K562 (cell line): ENCODE measurements around the gene TAF8. TPM values are rescaled to one million over a fixed set of nuclear protein-coding genes. Genes with fewer than 3 reads are reported as not detected.

Experiments
- ARID1B ChIP-seq: fragments of 450-650 bp; IDR thresholded peaks from 2 replicates; pipeline ENCODE4 v1.6.1; 2016; ENCODE audit warnings: antibody characterized with exemption, mild to moderate bottlenecking, inconsistent platforms
- BDP1 ChIP-seq: IDR thresholded peaks from 3 replicates; pipeline ENCODE4 v1.6.1; 2011; ENCODE audit not compliant: insufficient read length, insufficient read depth
- CBX3 ChIP-seq, 2 experiments: IDR thresholded peaks; 1 replicate in 1 of 2; 2 replicates in 1 of 2; pipeline ENCODE4 v1.6.1; 2012; ENCODE audit warnings: inconsistent platforms in 2 of 2, low read length in 2 of 2, borderline replicate concordance in 1 of 2, control low read depth in 1 of 2
- CBX5 ChIP-seq: IDR thresholded peaks from 2 replicates; pipeline ENCODE4 v1.6.1; 2014; ENCODE audit warnings: low read depth, borderline replicate concordance
- CTBP1 ChIP-seq: fragments of 450-650 bp; IDR thresholded peaks from 2 replicates; pipeline ENCODE4 v1.6.1; 2016; ENCODE audit warnings: borderline replicate concordance
- HNRNPLL ChIP-seq: fragments of 200-400 bp; formaldehyde crosslinking; IDR thresholded peaks from 2 replicates; pipeline ENCODE4 v1.6.1; 2017; ENCODE audit warnings: low read length, low read depth, mild to moderate bottlenecking; ENCODE audit not compliant: poor library complexity, severe bottlenecking
- KHSRP ChIP-seq: fragments of 450-650 bp; IDR thresholded peaks from 2 replicates; pipeline ENCODE4 v1.6.1; 2017
- NCOA6 ChIP-seq: fragments of 450-650 bp; IDR thresholded peaks from 2 replicates; pipeline ENCODE4 v1.6.1; 2017; ENCODE audit warnings: mild to moderate bottlenecking
- SIRT6 ChIP-seq: IDR thresholded peaks from one replicate; pipeline ENCODE4 v1.6.1; 2012; ENCODE audit warnings: low read depth, mild to moderate bottlenecking, control low read depth, inconsistent platforms, low read length, moderate library complexity
- SNIP1 ChIP-seq: fragments of 450-650 bp; IDR thresholded peaks from 2 replicates; pipeline ENCODE4 v1.7.1; 2017; ENCODE audit warnings: low read depth, mild to moderate bottlenecking
- TBP ChIP-seq: optimal IDR thresholded peaks from 2 replicates; pipeline ENCODE3; 2011; ENCODE audit warnings: low read depth, low read length, improper control_type of control experiment
- TEAD1 ChIP-seq, 2 experiments: fragments of 450-650 bp in 1 of 2; sonication (generic) in 1 of 2; formaldehyde crosslinking; IDR thresholded peaks; 2 replicates each; pipeline versions ENCODE4 v1.4.0 to v1.8.0; 2020 to 2022; ENCODE audit warnings: mild to moderate bottlenecking in 2 of 2, missing genetic modification reagents in 1 of 2
- TEAD2 ChIP-seq: fragments of 450-650 bp; IDR thresholded peaks from 2 replicates; pipeline ENCODE4 v1.6.1; 2016; ENCODE audit warnings: missing genetic modification characterization, control low read depth, missing compliant biosample characterization
- ZNF165 ChIP-seq: fragments of 250-450 bp; sonication (Bioruptor Pico); IDR thresholded peaks from 2 replicates; pipeline ENCODE4 v1.4.0; 2020; ENCODE audit warnings: borderline replicate concordance
- ZNF778 ChIP-seq: fragments of 450-650 bp; formaldehyde crosslinking; IDR thresholded peaks from 2 replicates; pipeline ENCODE4 v1.4.0; 2020; ENCODE audit warnings: mild to moderate bottlenecking, moderate library complexity
- polyA plus RNA-seq, 8 experiments: library from polyadenylated mRNA; depleted of rRNA in 4 of 8; stranded (reverse) in 5 of 8; unstranded in 3 of 8; fragments of >200 nt; fragmentation: Nextera tagmentation in 2 of 8; fragmentation: Illumina TruSeq in 1 of 8; extraction: Ambion mirVana in 2 of 8; extraction: Trizol in 1 of 8; gene quantifications; 2 replicates each; pipeline versions ENCODE4 v1.2.1 to v1.2.3, GENCODE V29; 2011 to 2014; ENCODE audit warnings: inconsistent platforms in 1 of 8, missing spikeins in 1 of 8
- total RNA-seq, 7 experiments: library from RNA; depleted of rRNA in 6 of 7; stranded (reverse); fragments of >200 nt in 6 of 7; fragmentation: Illumina TruSeq in 2 of 7; extraction: Trizol in 2 of 7; gene quantifications; 2 replicates each; pipeline versions ENCODE4 v1.2.1 to v1.2.3, GENCODE V29; 2011 to 2021; ENCODE audit warnings: low replicate concordance in 1 of 7
- TF ChIP-seq, protein P1 (sequence below): sonication (generic); formaldehyde crosslinking; IDR thresholded peaks from 2 replicates; pipeline ENCODE4 v1.8.0; 2022; ENCODE audit warnings: missing genetic modification reagents, mild to moderate bottlenecking, borderline replicate concordance
- TF ChIP-seq, protein P2 (sequence below): fragments of 450-650 bp; IDR thresholded peaks from 2 replicates; pipeline ENCODE4 v1.6.1; 2016
- TF ChIP-seq, protein P3 (sequence below): fragments of 250-450 bp; sonication (Bioruptor Pico); IDR thresholded peaks from 2 replicates; pipeline ENCODE4 v1.5.0; 2021; ENCODE audit warnings: mild to moderate bottlenecking, moderate library complexity
- TF ChIP-seq, protein P4 (sequence below): fragments of 250-450 bp; sonication (Bioruptor Pico); IDR thresholded peaks from 2 replicates; pipeline ENCODE4 v1.5.0; 2022; ENCODE audit warnings: mild to moderate bottlenecking

TAF8 gene
- total and polyA plus RNA-seq, 9 of the 15 experiments (the other 6 are each of a cell fraction or from before 2014, with no cell fraction given): 29.4 to 84.0 (median 52.6) TPM

DNA sequence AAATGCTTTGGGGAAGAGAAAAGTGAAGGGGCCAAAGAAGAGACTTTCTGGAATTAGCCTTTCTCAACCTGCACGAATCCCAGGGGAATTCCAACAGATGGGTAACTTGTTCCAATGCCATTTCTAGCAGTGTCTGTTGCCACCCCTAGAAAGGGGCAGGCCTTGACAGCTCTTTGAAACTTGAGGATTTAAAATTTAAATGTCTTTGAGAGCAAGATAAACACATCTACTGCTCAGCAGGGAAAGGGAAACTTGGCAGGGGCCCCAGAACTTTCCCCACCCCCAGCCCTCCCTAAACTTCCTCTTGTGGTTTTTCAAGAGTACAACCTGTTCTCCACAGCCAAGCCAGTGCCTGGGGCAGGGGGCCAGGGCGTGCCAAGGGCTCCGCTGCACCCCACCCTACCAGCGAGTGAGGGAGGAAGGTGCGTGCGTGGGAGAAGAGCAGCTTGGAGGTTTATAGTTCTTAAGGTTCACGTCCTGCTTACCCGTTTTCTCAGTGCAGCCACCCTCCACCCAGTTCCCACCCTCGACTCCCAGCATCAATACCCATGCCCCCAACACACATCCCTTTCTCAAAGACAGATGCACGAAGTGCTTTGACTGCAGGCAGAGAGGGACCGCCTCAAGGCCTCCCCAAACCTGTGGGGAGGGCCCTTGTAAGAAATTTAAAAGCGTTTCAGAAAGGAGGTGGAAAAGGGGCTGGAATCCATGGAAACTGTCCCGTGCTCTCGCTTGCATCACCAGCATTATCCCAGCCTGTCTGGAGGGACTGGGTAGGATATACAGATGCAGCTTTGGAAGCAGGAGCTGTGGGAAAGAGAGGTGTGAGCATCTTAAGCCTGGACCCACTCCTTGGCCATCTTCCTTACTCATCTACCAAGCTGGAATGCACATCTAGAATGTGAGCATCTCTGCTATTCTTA, 4.5 kb upstream of the TAF8 start (continued):
- TF ChIP-seq, protein P1, sequence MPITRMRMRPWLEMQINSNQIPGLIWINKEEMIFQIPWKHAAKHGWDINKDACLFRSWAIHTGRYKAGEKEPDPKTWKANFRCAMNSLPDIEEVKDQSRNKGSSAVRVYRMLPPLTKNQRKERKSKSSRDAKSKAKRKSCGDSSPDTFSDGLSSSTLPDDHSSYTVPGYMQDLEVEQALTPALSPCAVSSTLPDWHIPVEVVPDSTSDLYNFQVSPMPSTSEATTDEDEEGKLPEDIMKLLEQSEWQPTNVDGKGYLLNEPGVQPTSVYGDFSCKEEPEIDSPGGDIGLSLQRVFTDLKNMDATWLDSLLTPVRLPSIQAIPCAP (CRISPR knock-in tag): no peak
- TF ChIP-seq SIRT6 (no peak), TEAD2 (tag) (no peak), SNIP1 (no peak), CTBP1 (peak; percentile 62; the same call in 1 of the 2 replicates), ZNF165 (0 out of 2 replicates have a peak, but pooled peaks have one; percentile 37), TEAD1 (CRISPR knock-in tag; IDR thresholded peaks at IDR 0.05) (no peak), KHSRP (no peak), CBX3 (IDR thresholded peaks at IDR 0.05; ENCODE audit: borderline replicate concordance in 1 of 2, low read length in 2 of 2) (no peak), TBP (no peak), CBX5 (no peak), BDP1 (no peak), ARID1B (peak; percentile 79), HNRNPLL (no peak), NCOA6 (no peak), ZNF778 (CRISPR knock-in tag) (no peak)
- TF ChIP-seq, protein P2, sequence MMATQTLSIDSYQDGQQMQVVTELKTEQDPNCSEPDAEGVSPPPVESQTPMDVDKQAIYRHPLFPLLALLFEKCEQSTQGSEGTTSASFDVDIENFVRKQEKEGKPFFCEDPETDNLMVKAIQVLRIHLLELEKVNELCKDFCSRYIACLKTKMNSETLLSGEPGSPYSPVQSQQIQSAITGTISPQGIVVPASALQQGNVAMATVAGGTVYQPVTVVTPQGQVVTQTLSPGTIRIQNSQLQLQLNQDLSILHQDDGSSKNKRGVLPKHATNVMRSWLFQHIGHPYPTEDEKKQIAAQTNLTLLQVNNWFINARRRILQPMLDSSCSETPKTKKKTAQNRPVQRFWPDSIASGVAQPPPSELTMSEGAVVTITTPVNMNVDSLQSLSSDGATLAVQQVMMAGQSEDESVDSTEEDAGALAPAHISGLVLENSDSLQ: peak; percentile 63
- TF ChIP-seq, protein P3, sequence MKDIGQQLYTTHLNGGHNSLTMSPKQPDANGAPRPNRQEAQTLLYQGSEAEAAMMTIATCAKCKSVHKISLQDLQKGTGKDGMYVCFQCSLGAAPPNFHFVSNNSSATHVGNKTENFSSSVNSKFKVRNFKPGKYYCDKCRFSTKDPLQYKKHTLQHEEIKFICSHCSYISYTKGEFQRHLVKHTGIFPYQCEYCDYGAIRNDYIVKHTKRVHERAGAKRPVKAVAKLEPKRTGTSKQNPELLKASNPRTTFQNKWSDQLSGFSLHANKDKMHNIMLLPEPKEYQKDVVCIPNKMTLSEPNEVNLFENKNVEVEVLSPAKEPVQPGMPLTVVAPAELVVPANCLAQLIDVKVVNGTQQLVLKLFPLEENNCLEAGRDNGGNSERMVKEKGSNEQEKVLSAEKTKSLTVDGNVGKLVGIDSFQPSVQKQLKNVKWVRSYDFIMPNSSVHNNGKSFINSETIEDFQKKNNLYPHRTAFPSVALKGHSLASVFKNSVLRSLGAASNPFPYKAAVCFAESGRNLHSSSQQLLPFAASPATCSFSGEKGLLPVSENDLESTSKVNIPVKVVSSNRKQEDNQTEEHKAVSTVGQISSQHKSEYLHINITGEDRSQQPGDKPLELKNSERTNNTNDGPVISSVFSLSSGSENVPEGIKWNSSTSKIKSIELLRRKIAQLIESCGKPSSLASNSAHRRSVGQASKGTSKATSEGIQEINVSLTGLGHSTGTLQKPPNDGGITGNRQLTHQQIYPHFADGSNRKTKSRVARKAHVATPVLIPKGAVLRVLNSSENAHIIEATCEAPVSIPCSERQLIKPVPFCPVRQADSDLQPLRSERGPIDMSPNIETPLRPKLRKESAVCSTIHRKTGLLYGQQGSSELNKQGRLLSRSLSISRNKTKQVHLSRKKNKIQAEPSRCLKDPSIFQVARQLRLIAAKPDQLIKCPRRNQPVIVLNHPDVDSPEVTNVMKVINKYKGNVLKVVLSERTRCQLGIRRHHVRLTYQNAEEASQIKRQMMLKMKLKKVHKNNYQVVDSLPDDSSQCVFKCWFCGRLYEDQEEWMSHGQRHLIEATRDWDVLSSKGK (CRISPR knock-in tag): no peak
- TF ChIP-seq, protein P4, sequence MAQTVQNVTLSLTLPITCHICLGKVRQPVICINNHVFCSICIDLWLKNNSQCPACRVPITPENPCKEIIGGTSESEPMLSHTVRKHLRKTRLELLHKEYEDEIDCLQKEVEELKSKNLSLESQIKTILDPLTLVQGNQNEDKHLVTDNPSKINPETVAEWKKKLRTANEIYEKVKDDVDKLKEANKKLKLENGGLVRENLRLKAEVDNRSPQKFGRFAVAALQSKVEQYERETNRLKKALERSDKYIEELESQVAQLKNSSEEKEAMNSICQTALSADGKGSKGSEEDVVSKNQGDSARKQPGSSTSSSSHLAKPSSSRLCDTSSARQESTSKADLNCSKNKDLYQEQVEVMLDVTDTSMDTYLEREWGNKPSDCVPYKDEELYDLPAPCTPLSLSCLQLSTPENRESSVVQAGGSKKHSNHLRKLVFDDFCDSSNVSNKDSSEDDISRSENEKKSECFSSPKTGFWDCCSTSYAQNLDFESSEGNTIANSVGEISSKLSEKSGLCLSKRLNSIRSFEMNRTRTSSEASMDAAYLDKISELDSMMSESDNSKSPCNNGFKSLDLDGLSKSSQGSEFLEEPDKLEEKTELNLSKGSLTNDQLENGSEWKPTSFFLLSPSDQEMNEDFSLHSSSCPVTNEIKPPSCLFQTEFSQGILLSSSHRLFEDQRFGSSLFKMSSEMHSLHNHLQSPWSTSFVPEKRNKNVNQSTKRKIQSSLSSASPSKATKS (CRISPR knock-in tag): no peak
